DMS53 (cell line): ENCODE measurements around the gene RHEX.
"Not testable (repeated sequence)": the region's sequence is repeated elsewhere in the genome, so short reads cannot be mapped to it uniquely, and the experiment has no call there.

ENCODE experiments used
- DNase-seq: peaks from one replicate; lab custom pipeline; 2025; lab: John Stamatoyannopoulos, UW

RHEX gene

DNA sequence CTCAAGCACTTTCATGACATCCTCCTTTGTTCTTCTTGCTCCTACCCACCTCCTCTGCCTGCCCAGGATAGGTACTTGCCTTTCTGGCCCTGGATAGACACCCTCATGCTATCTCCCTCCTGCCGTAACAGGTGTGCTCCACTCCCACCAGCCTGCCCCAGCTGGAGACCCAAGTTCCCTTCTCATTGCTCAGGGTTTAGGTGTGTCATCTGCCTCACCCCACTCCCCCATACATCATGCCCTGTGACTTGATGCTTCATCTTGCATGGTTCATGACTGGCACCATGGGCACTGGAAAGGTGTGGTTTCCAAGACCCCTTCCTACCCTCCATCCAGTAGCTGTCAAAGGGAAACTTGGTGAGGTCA, 5.9 kb downstream of the RHEX start:
- DNase-seq: no peak

DNA sequence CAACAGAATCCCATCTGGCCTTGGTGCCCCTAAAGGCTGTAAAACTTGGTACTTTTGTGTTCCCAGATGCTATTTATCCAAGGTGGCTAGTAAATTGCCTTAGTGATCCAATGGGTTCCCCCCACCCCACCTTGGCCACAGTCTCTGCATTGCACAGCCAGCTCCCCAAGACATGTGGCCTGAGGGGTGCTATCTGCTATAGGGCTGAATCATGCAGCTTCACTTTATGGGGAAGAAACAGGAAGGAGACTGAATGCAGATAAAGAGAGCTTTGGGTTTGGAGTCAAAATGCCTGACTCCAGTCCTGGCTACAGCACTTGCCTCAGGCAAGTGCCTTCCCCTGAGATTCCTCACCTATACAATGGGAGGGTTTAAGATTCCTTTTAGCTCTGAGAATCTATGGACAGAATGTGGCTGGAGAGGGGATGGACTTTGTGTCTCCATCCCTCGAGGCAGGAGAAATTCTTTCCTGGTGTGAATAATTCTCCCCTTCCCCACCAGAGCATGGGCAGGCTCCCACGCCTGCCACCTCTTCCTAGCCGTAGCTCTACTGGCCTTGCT, 6.5 kb downstream of the RHEX start:
- DNase-seq: no peak

DNA sequence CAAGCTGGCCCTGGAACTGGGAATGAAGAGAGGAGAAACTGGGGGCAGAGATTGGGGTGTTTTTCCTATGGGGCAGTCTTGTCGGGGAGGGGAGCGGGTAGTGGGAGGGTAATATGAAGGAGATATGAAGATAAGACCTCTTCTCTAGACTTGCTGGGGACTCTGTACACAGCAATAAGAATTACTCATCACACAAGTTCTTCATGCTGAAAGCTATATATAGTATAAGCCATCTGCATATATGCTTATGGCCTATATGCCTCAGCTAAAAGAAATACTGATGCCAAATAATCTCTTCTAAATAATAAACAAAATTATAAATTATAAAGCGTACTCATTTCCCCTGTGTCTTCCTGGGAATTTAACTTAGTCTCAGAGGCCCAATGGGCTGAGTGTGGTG, 7.9 kb downstream of the RHEX start:
- no peak for DNase-seq

DNA sequence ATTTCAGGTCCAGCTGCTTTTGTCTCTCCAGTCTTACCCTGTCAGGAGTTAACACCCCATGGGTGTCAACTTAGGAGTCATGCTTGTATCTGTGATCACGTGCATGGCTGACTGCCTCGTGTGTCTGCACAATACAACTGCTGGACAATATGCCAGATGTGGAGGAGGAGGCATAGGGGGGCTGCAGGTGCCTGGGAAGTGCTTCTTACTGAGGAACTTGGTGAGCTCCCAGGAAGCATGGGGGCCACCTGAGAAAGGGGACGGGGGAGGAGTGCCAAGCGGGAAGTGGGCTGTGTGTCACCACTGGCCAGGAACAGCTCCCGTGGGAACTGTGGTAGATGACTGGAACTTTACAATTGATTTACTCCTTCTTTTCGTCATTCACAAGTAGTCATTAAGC, 9.5 kb downstream of the RHEX start:
- DNase-seq: no peak

DNA sequence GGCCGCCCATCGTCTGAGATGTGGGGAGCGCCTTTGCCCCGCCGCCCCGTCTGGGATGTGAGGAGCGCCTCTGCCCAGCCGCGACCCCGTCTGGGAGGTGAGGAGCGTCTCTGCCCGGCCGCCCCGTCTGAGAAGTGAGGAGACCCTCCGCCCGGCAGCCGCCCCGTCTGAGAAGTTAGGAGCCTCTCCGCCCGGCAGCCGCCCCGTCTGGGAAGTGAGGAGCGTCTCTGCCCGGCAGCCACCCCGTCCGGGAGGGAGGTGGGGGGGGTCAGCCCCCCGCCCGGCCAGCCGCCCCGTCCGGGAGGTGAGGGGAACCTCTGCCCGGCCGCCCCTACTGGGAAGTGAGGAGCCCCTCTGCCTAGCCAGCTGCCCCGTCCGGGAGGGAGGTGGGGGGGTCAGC, 11.0 kb downstream of the RHEX start:
- DNase-seq: not testable (repeated sequence)

DNA sequence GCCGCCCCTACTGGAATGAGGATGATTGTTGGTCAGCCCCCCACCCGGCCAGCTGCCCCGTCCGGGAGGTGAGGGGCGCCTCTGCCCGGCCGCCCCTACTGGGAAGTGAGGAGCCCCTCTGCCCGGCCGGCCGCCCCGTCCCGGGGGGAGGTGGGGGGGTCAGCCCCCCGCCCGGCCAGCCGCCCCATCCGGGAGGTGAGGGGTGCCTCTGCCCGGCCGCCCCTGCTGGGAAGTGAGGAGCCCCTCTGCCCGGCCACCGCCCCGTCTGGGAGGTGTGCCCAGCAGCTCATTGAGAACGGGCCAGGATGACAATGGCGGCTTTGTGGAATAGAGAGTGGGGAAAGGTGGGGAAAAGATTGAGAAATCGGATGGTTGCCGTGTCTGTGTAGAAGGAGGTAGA, 11.5 kb downstream of the RHEX start:
- DNase-seq: not testable (repeated sequence)

DNA sequence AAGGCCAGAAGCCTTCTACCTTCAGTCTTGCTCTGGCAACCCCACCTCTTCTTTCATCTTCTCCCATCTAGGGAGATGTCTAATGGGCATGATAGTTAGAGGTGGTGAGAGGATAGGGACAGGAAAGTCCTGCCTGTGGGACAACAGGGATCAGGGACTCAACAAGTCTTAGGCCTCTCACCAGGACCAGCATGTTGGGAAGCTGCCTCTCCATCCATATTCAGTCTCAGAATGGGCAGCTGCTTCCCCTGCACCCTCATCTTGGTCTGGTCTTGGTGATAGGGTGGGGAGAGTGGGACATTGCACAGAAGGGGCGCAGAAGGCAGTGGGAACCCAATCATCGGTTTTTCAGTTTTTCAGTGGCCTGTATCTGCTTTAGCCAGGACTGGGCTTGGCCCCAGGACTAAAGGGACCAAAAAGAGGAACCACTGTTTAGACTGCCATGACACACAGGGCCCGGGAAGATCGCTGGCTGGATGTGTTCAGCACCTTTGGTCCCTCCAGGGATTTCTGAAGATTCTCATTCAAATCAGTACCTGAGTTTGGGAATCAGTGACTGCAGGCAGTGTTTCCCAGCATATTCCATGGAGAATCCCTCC, 12.7 kb downstream of the RHEX start:
- DNase-seq: no peak

DNA sequence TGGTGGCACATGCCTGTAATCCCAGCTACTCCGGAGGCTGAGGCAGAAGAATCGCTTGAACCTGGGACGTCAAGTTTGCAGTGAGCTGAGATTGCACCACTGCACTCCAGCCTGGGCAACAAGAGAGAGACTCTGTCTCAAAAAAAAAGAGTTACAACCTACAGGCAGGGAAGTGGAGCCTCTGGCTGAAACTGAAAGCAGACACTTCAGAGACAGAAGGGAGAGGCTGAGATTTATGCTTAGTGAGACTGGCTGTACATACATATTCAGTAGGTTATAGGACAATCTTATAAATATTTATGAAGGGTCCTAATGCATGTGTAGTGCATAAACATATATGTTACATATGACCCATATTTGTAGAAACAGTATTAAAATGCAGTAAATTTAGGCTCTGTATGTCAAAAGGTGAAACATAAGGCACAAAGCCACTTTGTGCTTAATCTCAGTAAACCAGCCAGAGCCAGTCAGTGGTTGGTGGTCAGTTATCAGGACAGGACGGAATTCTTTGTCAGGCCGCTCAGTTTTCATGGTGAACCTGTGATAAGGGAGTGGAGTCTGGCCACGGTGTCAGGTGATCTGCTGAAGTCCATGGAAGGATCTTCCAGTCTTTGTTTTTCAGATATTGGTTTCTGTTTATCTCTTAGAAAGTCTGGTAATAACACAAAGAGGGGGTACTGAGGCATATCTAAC, 13.7 kb downstream of the RHEX start:
- no peak for DNase-seq

DNA sequence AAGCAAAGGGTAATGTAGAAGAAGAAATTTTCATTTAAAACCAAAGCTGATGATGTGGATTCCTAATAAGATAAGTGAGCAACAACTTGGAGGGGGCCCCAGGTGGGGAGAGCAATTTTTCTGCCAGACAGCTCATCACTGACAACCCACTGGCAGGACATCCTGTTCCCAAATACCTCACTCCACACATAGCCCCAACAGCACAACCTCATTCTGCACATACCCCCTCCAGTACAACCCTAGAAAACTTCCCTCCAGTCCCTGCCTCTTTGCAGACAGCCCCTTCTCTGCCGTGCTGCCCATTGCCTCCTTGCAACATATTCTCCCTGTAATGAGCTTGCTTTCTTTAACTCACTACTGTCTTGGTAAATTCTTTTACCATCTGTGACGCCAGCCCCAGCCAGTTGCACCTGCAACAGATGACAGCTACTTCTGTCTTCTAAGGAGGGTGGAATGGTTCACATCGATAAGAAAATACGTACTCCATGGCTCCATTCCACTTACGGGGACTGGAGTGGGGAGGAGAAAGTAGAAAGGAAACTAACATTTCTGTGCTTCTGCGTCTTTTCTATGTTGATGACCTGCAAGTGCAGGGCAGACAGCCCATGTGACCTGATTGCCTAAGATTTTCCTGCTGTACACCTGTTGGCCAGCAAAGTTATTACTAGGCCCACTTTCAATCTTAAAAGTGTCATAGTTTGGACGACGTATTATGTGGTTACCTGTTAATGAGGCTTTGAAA, 14.7 kb downstream of the RHEX start:
- no peak for DNase-seq

DNA sequence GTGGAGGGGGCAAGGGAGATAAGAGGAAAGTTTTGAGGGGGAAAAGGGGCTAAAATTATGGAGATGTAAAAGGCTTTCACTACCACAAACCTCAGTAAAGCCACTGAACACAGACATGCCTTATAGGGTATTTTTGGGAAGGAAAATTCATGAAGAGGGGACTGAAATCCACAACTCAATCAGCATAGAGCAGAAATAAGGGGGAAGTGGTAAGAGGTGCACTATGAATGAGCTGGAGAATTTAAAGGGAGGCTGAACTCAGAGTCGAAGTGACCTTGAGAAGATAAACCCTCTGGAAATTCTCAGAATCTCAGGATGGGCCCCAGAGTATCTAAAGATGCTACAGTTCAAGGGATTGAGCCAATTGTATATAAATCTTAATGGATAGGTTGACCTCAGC, 15.3 kb downstream of the RHEX start:
- no peak for DNase-seq

DNA sequence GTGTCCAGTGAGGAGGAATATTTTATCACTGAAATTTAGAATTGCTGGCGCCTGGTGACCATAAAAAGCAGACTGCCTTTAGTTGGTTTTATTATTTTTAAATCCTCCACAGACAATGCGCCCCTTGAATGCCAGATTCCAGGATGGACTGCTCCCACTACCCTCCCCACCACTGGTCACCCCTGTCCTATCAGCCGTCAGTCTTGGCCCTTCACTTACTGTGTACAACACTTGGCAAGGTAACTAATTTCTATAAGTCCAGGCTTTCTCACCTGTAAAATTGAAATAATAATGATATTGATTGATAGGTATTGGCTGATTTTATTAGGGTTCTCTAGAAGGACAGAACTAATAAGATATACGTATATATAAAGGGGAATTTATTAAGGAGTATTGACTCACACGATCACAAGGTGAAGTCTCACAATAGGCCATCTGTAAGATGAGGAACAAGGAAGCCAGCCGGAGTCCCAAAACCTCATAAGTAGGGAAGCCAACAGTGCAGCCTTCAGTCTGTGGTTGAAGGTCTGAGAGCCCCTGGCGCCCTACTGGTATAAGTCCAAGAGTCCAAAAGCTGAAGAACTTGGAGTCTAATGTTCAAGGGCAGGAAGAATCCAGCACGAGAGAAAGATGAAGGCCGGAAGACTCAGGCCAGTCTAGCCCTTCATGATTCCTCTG, 17.8 kb downstream of the RHEX start:
- no peak for DNase-seq

DNA sequence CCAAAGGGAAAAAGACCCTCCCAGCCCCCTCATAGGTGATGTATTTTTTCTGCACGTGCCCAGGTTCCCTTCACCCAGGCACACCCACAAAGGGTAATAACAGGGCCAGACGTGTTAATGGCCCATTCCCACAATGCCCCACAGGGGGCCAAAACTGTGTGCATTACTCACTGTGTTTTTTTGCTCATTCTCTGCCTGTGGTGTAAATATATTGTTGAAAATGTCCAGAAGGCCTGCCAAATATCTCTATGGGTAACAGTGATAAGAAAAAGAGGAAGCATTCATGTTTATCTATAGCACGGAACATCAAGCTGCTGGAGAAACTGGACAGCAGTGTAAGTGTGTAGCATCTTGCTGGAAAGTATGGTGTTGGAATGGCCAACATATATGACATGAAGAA, 21.9 kb downstream of the RHEX start:
- no peak for DNase-seq

DNA sequence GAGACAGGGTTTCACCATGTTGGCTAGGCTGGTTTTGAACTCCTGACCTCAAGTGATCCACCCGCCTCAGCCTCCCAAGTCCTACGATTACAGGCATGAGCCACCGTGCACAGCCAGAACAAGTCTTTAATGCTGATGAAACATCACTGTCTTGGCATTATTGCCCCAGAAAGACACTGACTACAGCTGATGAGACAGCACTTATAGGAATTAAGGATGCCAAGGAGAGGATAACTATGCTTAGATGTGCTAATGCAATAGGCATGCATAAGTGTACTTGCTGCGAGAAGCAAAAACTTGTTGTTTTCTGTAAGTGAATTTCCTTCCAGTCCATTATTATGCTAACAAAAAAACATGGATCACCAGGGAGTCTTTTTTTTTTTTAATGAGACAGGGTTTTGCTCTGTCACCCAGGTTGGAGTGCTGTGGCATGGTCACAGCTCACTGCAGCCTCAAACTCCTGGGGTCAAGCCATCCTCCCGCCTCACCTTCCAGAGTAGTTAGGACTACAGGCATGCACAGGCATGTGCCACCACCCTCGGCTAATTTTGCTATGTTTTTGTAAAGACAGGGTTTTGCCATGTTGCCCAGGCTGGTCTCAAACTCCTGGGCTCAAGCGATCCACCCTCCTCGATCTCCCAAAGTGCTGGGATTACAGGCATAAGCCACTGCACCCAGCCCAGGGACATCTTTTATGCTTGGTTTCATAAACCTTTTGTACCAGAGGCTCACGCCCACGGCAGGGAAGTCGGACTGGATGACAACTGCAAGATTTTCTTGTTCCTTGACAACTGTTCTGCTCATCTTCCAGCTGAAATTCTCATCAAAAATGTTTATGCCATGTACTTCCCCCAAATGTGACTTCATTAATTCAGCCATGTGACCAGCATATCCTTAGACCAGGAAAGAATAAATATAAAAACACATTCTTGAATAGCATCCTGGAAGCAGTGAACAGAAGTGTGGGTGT, 23.1 kb downstream of the RHEX start:
- DNase-seq: no peak

DNA sequence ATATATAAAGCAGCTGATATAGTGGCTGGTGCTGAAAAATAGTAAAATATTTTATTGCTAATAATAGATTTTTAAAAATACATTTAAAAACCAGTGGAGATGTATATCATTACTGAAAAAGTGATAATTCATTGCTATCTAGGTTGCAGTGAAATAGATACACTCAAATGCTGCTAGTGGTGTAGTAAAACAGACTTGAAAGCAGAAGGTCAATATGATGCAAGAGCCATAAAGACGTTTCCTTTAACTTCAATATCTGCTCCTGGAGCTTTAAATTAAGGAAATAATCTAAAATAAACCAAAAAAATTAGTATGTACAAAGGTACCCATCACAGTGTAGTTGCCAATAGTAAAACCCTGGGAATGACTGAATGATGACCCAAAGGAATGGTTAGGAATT, 26.2 kb downstream of the RHEX start:
- DNase-seq: no peak

DNA sequence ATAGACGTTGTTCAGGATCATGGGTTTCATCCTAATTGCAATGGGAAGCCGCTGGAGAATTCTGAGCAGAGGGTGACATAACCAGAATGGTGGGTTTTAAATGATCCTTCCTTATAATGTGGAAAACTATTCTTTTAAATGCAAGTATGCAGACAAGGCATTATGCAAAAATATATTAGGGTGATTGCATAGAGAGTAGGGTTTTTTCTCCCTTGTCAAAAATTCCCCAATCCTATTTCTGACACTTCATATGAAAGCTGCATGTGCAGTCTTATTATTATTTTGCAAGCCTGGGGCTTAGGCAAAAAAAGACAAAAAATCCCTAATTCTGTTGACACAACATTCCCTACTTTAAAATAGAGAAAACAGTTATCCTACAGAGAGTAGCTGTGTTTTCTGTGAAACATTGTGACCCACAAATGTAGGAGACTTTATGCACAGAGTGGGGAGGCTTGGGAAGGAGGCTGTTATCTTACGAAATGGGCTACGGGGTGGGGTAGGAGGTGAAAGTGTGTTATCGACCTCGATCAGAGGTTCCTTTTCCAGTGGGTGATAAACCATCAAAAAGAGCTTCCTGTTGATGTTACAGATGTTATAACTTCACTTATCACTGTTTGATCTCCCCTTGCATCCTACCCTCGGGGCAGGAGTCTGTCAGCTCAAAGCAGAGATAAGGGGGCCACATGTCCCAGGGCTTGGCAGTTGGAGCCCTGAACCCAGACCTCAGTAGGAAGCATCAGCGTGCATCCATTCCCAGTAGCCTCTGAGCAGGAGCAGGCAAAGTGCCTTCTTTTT, 27.2 kb downstream of the RHEX start:
- DNase-seq: no peak

DNA sequence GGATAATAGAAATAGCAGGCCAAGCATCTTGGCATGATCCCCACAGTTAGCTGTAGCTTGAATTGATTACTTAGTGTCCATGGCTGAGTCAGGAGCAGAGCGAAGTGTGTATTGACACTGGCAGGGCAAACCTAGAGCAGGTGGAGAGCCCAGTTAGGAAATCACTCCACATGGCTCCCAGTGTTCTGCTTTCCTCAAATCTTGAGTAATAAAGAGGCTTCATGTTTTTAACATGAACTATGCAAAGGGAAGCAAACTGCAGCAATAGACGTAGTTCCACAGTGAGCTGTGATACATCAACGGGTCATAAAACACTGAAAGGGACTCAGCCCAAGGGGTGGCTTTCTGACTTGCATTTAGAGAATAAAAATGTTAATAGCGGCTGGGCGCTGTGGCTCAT, 28.9 kb downstream of the RHEX start:
- peak; percentile 50 for DNase-seq

DNA sequence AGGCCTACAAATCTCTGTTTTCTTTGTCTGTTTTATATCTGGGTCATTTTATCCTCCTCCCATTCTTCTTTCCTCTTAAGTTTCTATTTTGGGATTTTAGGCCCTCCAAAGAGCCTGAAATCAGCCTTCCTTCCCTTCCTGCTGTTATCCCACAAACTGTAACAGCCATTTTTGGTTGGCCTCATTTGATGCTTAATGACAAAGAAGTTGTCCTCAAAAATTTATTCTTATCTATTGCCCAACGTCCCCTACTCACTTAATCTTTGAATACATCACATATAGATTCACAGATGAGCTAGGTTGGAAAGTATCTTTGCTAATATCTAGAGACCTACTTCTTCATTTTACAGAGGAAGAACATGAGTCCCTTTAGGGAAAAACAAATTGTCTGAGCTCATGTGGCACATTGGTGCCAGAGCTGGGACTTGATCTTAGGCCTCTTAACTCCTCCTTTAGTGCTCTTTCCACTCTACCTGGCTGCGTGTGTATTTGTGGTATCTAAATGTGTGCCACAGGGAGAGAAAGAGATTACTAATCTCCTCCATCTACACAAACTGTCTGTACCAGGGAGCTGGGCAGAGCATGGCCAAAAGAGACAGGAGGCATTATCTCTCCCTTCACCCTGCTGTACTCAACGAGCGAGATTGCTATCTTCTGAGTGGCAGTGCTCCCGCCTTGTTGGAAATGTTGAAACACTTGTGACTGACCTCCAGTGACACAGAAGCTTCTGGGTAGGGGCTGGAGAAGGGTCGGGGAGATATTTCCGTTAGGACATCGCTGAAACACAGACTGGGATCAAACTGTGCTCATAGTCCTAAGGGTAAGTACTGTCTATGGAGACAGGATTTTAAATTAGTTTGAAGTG, 30.1 kb downstream of the RHEX start:
- no peak for DNase-seq

DNA sequence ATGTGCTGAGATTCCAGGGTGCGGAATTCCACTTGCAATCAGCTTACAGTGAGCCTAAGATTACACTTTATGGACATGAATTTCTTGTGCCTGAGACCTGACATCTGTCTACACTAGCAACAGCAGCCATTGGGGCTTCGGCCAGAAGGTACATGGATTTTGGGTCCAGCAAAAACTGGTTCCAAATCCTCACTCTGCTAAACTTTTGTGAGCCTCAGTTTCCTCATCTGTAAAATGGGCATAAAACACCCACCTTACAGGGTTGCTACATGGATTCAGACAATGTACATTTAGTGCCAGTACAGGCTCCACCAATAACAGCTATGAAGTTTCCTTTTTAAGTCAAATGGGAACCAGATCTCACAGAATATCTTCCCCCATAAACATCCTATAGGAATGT, 30.8 kb downstream of the RHEX start:
- DNase-seq: no peak

DNA sequence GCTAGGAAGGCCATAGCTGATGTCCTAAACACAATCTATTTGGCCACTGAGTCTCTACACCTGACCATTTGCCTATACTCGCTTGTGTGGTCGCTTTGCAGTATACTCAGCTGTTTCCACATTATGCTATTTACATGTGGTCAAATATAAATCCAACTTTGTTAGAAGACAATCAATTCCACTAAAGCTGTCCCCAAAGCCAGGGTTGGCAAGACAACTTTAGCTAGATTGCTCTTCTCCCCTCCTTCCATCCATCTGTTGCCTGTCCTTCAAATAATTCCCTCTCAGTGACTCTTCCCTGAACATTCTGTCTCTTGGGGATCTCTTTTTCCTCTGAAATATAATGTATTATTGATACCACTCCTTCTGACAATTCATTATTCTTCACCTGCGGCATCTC, 34.1 kb downstream of the RHEX start:
- no peak for DNase-seq

DNA sequence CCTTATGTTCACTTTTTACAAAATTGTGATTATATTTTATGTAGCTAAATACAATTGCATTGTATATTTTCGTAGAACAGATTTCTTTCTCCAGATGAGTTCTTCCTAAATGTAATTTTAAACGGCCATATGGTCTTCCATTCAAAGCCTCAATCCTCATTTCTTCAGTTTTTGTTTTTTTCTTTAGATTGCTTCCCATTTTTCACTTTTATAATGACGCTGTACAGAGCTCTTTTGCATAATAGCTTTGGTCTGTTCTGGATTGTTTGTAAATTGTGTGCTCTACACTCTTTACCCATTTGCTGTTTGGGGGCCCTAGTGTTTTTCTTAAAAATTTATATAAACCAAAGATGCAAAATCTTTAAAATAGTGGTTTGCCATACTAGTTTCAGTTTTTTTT, 36.4 kb downstream of the RHEX start:
- no peak for DNase-seq
